Hematopoietic multipotent progenitor cell (in vitro differentiated cells): ENCODE data around the gene RHOD. TPM values are rescaled to one million over a fixed set of nuclear protein-coding genes. Genes with fewer than 3 reads are reported as not detected.

Experiments
- DNase-seq, 3 donors: peaks; one replicate each; pipeline ENCODE4 v3.0.0-alpha.2; 2011 to 2015; ENCODE audit warnings: low read depth in 2 of 3, low spot score in 2 of 3
- total RNA-seq: library from RNA; depleted of rRNA; stranded (reverse); fragments of >200 nt; gene quantifications from one replicate; pipeline ENCODE4 v1.2.3, GENCODE V29; 2012

The RHOD gene
- 0.54 TPM for total RNA-seq

GRCh38 chr11:67056267-67057204 is at the start of gene RHOD:
TSS of gene RHOD (plus strand) at chr11:67056847. CDS start at chr11:67056903, 56 bp downstream.
- DNase-seq, result peak in 1 of 3 donors; percentile 36

- DNase-seq, result no peak
Measured at GRCh38 chr11:67007126-67007525, 49.5 kb upstream of the RHOD start.

GRCh38 chr11:67010296-67010905 is 46.2 kb upstream of the RHOD start:
- DNase-seq, result no peak

GRCh38 chr11:67013511-67014045 is 43.1 kb upstream of the RHOD start:
- DNase-seq, result no peak

- DNase-seq, result no peak
Measured at GRCh38 chr11:67014343-67014742, 42.3 kb upstream of the RHOD start.

- no peak for DNase-seq
Measured at GRCh38 chr11:67015048-67015447, 41.6 kb upstream of the RHOD start.

GRCh38 chr11:67016550-67016949 is 40.1 kb upstream of the RHOD start:
- no peak for DNase-seq

- DNase-seq, result no peak
Measured at GRCh38 chr11:67020949-67021348, 35.7 kb upstream of the RHOD start.

GRCh38 chr11:67022341-67022933 is 34.2 kb upstream of the RHOD start:
- DNase-seq, result no peak

GRCh38 chr11:67022961-67023956 is 33.4 kb upstream of the RHOD start, which contains the start of gene SYT12:
TSS of gene SYT12 (plus strand) at chr11:67023134. CDS start at chr11:67030145, 7,011 bp downstream.
- no peak for DNase-seq

GRCh38 chr11:67023957-67024353 is 32.7 kb upstream of the RHOD start:
- DNase-seq, result no peak

- DNase-seq, result peak in 2 of 3 donors; percentile 78 to 82
Measured at GRCh38 chr11:67024410-67024809, 32.2 kb upstream of the RHOD start.

- peak in 1 of 3 donors; percentile 34 for DNase-seq
Measured at GRCh38 chr11:67024966-67025365, 31.7 kb upstream of the RHOD start.

- no peak for DNase-seq
Measured at GRCh38 chr11:67025750-67026149, 30.9 kb upstream of the RHOD start.

- no peak for DNase-seq
Measured at GRCh38 chr11:67026941-67027340, 29.7 kb upstream of the RHOD start.

- no peak for DNase-seq
Measured at GRCh38 chr11:67027483-67027930, 29.1 kb upstream of the RHOD start.

- DNase-seq, result no peak
Measured at GRCh38 chr11:67027943-67028542, 28.6 kb upstream of the RHOD start.

- DNase-seq, result no peak
Measured at GRCh38 chr11:67029146-67029545, 27.5 kb upstream of the RHOD start.

- DNase-seq, result no peak
Measured at GRCh38 chr11:67030976-67031375, 25.7 kb upstream of the RHOD start.
